SK-N-SH treated with all-trans-retinoic acid at 6 μM for 48 hours (cell line): ENCODE measurements around the gene RNF144A.

Source experiments
- ATAC-seq: fragments of 200-7000 bp; cut with Tn5 transposase; 3 replicates; pipeline ENCODE4 v1.9.1; 2020; ENCODE audit warnings: mild to moderate bottlenecking, moderate library complexity
- ARNTL ChIP-seq: fragments of 450-650 bp; formaldehyde crosslinking; IDR thresholded peaks from 2 replicates; pipeline ENCODE4 v1.5.0; 2020; ENCODE audit warnings: low read depth, mild to moderate bottlenecking, moderate library complexity, borderline replicate concordance
- BACH2 ChIP-seq: fragments of 250-450 bp; sonication (Bioruptor Pico); IDR thresholded peaks from 2 replicates; pipeline ENCODE4 v1.9.0; 2021; ENCODE audit warnings: mild to moderate bottlenecking, borderline replicate concordance
- CSDC2 ChIP-seq: fragments of 250-450 bp; sonication (Bioruptor Pico); IDR thresholded peaks from 2 replicates; pipeline ENCODE4 v1.5.0; 2020; ENCODE audit warnings: mild to moderate bottlenecking, moderate library complexity
- CSRNP3 ChIP-seq: fragments of 250-450 bp; sonication (Bioruptor Pico); IDR thresholded peaks from 2 replicates; pipeline ENCODE4 v1.5.1; 2021; ENCODE audit warnings: mild to moderate bottlenecking, moderate library complexity
- ESRRG ChIP-seq: fragments of 250-450 bp; sonication (Bioruptor Pico); IDR thresholded peaks from 2 replicates; pipeline ENCODE4 v1.6.1; 2021; ENCODE audit warnings: mild to moderate bottlenecking
- GLIS3 ChIP-seq: fragments of 250-450 bp; sonication (Bioruptor Pico); IDR thresholded peaks from 2 replicates; pipeline ENCODE4 v1.5.0; 2020; ENCODE audit warnings: mild to moderate bottlenecking, moderate library complexity
- OSR1 ChIP-seq: fragments of 250-450 bp; sonication (Bioruptor Pico); IDR thresholded peaks from 2 replicates; pipeline ENCODE4 v1.8.0; 2022; ENCODE audit warnings: moderate library complexity, mild to moderate bottlenecking, inconsistent platforms
- PPARA ChIP-seq: fragments of 250-450 bp; sonication (Bioruptor Pico); IDR thresholded peaks from 2 replicates; pipeline ENCODE4 v1.5.0; 2020; ENCODE audit warnings: mild to moderate bottlenecking, borderline replicate concordance
- SNAI2 ChIP-seq: fragments of 250-450 bp; sonication (Bioruptor Pico); IDR thresholded peaks from 2 replicates; pipeline ENCODE4 v1.5.0; 2020; ENCODE audit warnings: mild to moderate bottlenecking, moderate library complexity
- TCF4 ChIP-seq: fragments of 250-450 bp; sonication (Bioruptor Pico); IDR thresholded peaks from 2 replicates; pipeline ENCODE4 v1.8.0; 2021; ENCODE audit warnings: mild to moderate bottlenecking, moderate library complexity, borderline replicate concordance
- TOX ChIP-seq: fragments of 250-450 bp; sonication (Bioruptor Pico); IDR thresholded peaks from 2 replicates; pipeline ENCODE4 v1.8.0; 2021; ENCODE audit warnings: mild to moderate bottlenecking, moderate library complexity, borderline replicate concordance
- ZC3H10 ChIP-seq: fragments of 250-450 bp; sonication (Bioruptor Pico); IDR thresholded peaks from 2 replicates; pipeline ENCODE4 v1.5.1; 2021; ENCODE audit warnings: mild to moderate bottlenecking, moderate library complexity
- ZFP3 ChIP-seq: fragments of 250-450 bp; sonication (Bioruptor Pico); IDR thresholded peaks from 2 replicates; pipeline ENCODE4 v1.5.0; 2020; ENCODE audit warnings: mild to moderate bottlenecking, moderate library complexity
- ZFP30 ChIP-seq: fragments of 450-650 bp; formaldehyde crosslinking; IDR thresholded peaks from 2 replicates; pipeline ENCODE4 v1.5.0; 2022; ENCODE audit warnings: mild to moderate bottlenecking, moderate library complexity
- ZNF70 ChIP-seq: fragments of 450-650 bp; formaldehyde crosslinking; IDR thresholded peaks from 2 replicates; pipeline ENCODE4 v1.5.0; 2020; ENCODE audit warnings: mild to moderate bottlenecking, moderate library complexity
- ZNF8 ChIP-seq: fragments of 450-650 bp; formaldehyde crosslinking; IDR thresholded peaks from 2 replicates; pipeline ENCODE4 v1.5.0; 2020; ENCODE audit warnings: mild to moderate bottlenecking, moderate library complexity
- TF ChIP-seq, protein P1 (sequence below): fragments of 250-450 bp; sonication (Bioruptor Pico); IDR thresholded peaks from 2 replicates; pipeline ENCODE4 v1.5.1; 2020; ENCODE audit warnings: low read depth, mild to moderate bottlenecking, moderate library complexity
- TF ChIP-seq, protein P2 (sequence below): fragments of 250-450 bp; sonication (Bioruptor Pico); IDR thresholded peaks from 2 replicates; pipeline ENCODE4 v1.8.0; 2020; ENCODE audit warnings: mild to moderate bottlenecking, moderate library complexity, borderline replicate concordance
- TF ChIP-seq, protein P3 (sequence below): fragments of 250-450 bp; sonication (Bioruptor Pico); IDR thresholded peaks from 2 replicates; pipeline ENCODE4 v1.5.0; 2020; ENCODE audit warnings: mild to moderate bottlenecking, moderate library complexity
- TF ChIP-seq, protein P4 (sequence below): fragments of 250-450 bp; sonication (Bioruptor Pico); IDR thresholded peaks from 2 replicates; pipeline ENCODE4 v1.8.0; 2021; ENCODE audit warnings: low read depth, mild to moderate bottlenecking, moderate library complexity, borderline replicate concordance

RNF144A gene

DNA sequence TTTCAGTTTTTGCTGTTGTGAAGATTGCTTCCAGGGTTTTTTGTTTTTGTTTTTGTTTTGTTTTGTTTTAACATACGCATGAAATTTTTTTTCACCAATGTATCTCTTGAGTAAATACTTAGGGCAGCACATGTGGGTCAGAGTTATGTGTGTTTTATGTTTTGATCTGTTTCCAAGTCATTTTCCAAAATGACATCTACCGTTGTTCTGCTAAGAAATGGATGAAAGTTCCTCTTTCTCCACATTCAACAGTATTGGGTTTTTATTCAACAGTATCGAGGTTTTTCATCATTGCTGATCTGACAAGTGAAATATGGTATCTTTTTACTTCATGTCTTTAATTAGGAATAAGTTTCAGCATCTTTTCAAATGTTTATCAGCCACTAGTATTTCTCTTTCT, 16.7 kb downstream of the RNF144A start:
- no peak for ATAC-seq
- TF ChIP-seq, protein P1, sequence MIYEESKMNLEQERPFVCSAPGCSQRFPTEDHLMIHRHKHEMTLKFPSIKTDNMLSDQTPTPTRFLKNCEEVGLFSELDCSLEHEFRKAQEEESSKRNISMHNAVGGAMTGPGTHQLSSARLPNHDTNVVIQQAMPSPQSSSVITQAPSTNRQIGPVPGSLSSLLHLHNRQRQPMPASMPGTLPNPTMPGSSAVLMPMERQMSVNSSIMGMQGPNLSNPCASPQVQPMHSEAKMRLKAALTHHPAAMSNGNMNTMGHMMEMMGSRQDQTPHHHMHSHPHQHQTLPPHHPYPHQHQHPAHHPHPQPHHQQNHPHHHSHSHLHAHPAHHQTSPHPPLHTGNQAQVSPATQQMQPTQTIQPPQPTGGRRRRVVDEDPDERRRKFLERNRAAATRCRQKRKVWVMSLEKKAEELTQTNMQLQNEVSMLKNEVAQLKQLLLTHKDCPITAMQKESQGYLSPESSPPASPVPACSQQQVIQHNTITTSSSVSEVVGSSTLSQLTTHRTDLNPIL: no peak
- no peak for TF ChIP-seq ZNF70
- no peak for TF ChIP-seq ZNF8 (CRISPR knock-in tag)
- TF ChIP-seq TCF4 (CRISPR knock-in tag): no peak
- no peak for TF ChIP-seq ARNTL
- TF ChIP-seq ZFP30 (CRISPR knock-in tag): no peak
- TF ChIP-seq BACH2 (CRISPR knock-in tag): no peak
- TF ChIP-seq PPARA (CRISPR knock-in tag): no peak
- no peak for TF ChIP-seq ESRRG
- TF ChIP-seq, protein P2, sequence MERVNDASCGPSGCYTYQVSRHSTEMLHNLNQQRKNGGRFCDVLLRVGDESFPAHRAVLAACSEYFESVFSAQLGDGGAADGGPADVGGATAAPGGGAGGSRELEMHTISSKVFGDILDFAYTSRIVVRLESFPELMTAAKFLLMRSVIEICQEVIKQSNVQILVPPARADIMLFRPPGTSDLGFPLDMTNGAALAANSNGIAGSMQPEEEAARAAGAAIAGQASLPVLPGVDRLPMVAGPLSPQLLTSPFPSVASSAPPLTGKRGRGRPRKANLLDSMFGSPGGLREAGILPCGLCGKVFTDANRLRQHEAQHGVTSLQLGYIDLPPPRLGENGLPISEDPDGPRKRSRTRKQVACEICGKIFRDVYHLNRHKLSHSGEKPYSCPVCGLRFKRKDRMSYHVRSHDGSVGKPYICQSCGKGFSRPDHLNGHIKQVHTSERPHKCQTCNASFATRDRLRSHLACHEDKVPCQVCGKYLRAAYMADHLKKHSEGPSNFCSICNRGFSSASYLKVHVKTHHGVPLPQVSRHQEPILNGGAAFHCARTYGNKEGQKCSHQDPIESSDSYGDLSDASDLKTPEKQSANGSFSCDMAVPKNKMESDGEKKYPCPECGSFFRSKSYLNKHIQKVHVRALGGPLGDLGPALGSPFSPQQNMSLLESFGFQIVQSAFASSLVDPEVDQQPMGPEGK: no peak
- TF ChIP-seq GLIS3: no peak
- no peak for TF ChIP-seq TOX (CRISPR knock-in tag)
- TF ChIP-seq ZFP3 (CRISPR knock-in tag): no peak
- TF ChIP-seq, protein P3, sequence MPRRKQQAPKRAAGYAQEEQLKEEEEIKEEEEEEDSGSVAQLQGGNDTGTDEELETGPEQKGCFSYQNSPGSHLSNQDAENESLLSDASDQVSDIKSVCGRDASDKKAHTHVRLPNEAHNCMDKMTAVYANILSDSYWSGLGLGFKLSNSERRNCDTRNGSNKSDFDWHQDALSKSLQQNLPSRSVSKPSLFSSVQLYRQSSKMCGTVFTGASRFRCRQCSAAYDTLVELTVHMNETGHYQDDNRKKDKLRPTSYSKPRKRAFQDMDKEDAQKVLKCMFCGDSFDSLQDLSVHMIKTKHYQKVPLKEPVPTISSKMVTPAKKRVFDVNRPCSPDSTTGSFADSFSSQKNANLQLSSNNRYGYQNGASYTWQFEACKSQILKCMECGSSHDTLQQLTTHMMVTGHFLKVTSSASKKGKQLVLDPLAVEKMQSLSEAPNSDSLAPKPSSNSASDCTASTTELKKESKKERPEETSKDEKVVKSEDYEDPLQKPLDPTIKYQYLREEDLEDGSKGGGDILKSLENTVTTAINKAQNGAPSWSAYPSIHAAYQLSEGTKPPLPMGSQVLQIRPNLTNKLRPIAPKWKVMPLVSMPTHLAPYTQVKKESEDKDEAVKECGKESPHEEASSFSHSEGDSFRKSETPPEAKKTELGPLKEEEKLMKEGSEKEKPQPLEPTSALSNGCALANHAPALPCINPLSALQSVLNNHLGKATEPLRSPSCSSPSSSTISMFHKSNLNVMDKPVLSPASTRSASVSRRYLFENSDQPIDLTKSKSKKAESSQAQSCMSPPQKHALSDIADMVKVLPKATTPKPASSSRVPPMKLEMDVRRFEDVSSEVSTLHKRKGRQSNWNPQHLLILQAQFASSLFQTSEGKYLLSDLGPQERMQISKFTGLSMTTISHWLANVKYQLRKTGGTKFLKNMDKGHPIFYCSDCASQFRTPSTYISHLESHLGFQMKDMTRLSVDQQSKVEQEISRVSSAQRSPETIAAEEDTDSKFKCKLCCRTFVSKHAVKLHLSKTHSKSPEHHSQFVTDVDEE: no peak
- TF ChIP-seq CSDC2: no peak
- TF ChIP-seq, protein P4, sequence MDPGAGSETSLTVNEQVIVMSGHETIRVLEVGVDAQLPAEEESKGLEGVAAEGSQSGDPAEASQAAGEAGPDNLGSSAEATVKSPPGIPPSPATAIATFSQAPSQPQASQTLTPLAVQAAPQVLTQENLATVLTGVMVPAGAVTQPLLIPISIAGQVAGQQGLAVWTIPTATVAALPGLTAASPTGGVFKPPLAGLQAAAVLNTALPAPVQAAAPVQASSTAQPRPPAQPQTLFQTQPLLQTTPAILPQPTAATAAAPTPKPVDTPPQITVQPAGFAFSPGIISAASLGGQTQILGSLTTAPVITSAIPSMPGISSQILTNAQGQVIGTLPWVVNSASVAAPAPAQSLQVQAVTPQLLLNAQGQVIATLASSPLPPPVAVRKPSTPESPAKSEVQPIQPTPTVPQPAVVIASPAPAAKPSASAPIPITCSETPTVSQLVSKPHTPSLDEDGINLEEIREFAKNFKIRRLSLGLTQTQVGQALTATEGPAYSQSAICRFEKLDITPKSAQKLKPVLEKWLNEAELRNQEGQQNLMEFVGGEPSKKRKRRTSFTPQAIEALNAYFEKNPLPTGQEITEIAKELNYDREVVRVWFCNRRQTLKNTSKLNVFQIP (CRISPR knock-in tag): no peak
- no peak for TF ChIP-seq OSR1 (CRISPR knock-in tag)
- TF ChIP-seq, all 23 proteins: peak for 0

GRCh38 chr2:6934345-6934744, 17.1 kb downstream of the RNF144A start:
- TF ChIP-seq, protein P1: no peak
- TF ChIP-seq, protein P2: no peak
- no peak for TF ChIP-seq SNAI2 (CRISPR knock-in tag)
- no peak for TF ChIP-seq ESRRG
- TF ChIP-seq TCF4 (CRISPR knock-in tag): no peak
- no peak for TF ChIP-seq GLIS3
- TF ChIP-seq, protein P4 (CRISPR knock-in tag): no peak
- TF ChIP-seq ARNTL: no peak
- TF ChIP-seq OSR1 (CRISPR knock-in tag): no peak
- TF ChIP-seq ZC3H10: no peak
- TF ChIP-seq ZFP3 (CRISPR knock-in tag): no peak
- TF ChIP-seq CSDC2: no peak
- TF ChIP-seq BACH2 (CRISPR knock-in tag): no peak
- no peak for TF ChIP-seq CSRNP3 (CRISPR knock-in tag)
- TF ChIP-seq, protein P3: no peak
- ATAC-seq: no peak
